HG03442 (cell line): Measurements from ENCODE around the gene RADIL.
A peak's percentile ranks its signal among the peaks of the same experiment; 100 is the strongest.

ENCODE experiments used
- ATAC-seq: cut with Tn5 transposase; IDR thresholded peaks from one replicate; pipeline ENCODE4 v1.9.1; 2021; ENCODE audit warnings: mild to moderate bottlenecking, moderate library complexity; ENCODE audit not compliant: unreplicated experiment

The RADIL gene

DNA sequence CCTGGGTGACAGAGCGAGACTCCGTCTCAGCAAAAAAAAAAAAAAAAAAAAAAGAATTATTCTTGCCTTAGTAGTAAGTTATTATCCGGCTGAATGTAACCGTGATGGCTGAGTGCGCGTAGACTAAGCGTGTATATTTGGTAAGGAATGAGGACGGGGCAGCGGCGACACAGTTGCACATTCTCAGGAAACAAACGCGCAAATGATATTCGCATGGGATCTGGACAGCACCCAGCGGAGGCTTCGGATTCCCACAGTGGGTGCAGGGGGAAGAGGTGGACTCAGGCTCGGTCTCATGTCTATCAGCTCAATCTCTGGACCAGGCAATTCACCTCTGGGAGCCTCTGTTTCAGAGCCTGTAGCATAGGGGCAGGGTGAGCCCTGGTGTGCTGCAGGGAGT lies 50.8 kb downstream of the RADIL start:
- ATAC-seq, result no peak

DNA sequence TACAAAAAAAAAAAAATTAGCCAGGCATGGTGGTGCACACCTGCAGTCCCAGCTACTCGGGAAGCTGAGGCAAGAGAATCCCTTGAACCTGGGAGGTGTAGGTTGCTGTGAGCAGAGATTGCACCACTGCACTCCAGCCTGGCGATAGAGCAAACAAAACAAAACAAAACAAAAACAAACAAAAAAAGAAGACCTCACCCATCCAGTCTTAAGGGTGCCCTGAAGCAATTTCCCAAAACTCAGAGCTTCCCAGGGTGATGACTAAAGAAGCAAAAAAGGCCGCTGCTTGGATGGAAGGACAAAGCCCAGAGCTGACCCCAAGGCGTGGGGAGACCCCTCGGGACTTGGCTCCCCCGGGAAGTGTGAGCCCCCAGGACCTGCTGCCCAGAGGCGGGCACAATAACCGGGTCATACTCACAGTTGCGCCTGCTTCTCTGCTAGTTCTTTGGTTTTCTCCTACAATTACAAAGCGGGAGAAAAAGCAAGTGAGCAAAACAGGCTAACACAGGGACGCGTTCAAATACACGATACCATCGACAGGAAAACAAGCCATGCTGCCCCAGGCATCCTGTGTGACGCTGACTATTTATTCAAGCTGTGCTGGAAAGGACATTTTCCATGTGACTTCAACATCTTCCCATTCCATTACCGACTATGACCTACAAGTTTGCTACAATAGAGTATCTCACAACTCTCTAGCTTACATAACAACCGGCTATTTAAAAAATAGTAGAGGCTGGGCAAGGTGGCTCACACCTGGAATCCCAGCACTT lies 51.6 kb downstream of the RADIL start:
- ATAC-seq, result no peak

DNA sequence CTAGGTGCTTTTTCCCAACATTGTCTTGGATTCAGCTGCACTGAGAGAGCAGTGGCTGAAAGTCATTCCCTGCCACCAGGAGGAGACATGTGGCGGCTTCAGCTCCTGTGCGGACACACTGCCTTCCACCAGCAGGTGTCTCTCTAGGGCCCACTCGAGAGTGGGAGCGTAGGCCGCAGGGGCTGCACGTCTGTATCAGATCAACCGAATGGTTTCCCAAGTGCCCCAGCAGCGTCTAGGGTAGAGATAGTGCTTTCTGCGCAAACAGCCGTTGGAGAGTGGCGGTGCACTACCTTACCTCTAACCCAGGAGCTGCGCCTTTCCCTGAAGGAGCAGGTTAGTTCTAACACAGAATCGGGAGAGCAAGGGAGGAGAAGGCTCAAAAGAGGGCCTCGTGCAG lies 53.3 kb downstream of the RADIL start:
- peak; percentile 46 for ATAC-seq

DNA sequence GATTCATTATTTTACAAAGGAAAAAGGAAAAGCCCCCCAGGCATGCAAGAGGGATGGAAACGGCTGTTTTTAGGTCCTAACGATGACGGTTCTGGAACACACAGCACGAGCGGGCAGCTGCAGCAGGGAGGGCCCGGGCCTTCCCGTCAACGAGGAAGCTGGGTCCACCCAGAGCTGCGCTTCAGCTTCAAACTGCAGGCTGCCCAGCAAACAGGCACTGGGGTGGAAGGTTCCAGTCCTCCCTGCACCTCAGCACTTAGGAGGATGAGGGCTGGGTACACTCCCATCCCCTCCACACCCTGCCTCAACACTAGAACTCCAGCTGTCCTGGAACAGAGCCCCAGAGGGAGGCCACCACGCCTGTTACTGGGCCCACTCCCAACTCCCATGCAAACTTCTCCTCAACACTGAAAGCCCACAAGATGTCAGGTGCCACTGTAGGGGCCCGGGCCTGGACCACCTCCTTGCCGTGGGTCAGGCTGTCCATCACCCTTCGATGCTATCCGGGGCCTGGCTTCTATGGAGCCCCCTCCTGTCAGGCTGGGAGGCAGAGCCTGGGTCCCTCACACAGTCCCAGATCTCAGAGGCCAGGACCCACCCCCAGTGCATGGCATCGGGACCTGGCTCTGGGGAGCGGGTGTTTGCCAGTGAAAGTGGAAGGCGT lies 54.7 kb downstream of the RADIL start:
- no peak for ATAC-seq

DNA sequence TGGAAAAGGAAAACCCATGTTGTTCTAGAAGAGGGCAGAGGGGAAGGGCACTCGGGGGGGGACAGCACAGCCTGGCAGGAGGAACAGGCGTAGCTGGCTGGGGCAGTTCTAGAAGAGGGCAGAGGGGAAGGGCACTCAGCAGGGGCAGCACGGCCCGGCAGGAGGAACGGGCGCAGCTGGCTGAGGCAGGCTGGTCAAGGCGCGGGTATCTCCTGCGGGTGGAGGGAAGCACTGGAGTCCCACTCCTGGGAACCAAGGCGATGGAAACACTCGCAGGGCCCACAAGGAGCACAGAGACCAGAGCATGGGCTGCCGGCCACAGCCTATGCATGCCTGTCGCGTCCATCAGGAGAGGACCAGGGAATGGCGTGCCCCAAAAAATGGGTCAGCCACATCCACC lies 58.4 kb downstream of the RADIL start:
- no peak for ATAC-seq

DNA sequence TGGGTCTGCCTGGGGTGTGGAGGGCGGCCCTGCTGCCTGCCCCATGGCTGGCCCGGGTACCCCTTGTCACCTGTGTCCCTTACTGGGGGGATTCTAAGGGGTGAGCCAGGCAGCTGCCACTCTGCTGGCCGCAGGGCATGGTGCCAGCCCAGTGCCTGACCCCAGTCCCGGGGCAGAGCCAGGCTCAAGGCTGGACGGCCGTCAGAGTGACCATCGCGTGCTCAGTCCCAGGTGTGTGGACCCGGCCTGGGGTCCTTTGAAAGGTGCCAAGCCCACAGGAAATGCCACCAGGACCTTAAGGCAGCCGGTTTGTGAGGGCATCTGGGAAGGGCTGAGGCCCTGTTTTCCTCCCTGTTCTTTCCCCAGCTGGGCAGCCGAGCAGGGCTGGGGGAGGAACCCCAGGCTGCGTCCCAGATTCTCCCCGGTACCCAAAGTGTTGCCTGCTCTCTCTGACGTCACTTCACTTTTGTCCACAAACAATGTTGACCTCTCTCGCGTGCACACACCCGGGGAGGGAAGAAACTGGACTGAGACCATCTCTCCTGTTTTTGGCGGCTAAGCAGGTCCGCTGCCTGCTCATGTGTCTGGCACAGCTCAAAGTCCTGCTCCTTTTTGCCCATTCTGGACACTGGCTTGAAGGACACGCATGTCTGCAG lies 59.3 kb downstream of the RADIL start:
- ATAC-seq, result no peak

DNA sequence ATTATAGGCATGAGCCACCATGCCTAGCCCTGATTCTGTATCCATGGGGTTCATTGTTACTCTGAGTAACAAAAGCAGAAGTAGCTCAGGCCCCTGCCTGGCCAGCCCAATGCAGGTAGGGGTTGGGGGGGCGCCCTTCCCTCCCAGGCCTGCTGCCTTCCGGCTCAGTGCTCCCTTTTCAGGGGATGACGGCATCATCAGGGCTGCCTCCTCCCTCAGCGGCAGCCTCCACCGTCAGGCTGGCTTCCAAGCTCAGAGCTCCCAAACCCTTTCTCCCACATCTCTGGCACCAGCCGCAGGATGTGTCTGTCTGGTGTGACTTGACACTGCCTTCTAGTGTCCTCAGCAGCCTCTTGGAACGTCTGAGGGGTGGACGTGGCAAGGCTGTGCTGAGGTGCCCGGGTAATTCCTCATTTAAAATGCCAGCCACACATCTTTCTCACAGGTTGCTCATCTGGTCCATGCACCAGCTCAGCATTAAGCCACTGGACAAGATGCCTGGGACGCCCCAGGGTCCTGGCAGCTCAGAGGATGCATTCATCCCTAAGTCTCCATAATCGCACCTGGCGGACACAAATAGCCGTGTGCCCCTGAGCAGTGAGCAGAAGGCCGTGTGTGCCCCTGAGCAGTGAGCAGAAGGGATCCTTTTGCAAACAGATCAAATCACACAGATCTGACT lies 59.9 kb downstream of the RADIL start:
- ATAC-seq, result no peak

DNA sequence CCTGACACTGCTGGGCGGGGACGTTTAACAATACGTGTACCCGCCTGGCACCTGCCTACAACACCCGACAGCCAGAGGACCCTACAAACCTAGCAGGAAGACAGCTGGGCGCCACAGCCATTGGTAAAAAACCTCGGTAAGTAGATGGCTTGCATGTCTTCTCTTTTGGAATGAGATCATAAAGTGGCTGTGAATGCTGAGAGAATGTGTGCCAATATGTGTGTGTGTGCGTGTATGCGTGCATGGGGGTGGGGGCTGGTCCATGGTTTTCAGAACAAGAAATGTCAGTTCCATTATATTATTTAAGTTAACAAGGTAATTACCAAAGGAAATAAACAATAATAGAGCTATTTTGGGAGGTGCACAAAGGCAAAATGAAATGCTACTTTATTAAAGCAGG lies 60.8 kb downstream of the RADIL start:
- ATAC-seq, result no peak

DNA sequence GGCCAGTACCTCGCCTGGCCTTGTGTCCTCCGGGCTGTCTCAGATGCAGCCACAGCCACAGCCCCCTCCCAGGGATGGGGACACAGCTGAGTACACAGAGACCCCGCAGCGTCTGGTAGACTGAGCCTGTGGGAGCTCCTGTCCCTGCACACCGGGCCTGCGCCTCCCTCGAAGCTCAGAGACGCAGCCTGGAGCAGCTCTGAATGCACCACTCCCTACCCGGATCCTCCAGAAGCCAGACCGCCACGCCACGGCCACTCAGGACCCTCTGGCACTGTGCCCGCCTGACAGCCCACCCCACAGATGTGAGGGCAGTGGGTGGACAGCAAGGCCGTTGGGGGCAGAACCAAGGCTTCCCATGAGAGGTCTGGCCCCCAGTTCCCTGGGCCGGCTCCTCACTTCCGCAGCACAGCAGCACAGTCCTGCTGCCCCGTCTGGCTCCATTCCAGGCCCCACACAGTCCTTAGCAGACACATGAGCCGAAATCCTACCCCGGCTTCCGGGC lies 62.5 kb downstream of the RADIL start:
- no peak for ATAC-seq

DNA sequence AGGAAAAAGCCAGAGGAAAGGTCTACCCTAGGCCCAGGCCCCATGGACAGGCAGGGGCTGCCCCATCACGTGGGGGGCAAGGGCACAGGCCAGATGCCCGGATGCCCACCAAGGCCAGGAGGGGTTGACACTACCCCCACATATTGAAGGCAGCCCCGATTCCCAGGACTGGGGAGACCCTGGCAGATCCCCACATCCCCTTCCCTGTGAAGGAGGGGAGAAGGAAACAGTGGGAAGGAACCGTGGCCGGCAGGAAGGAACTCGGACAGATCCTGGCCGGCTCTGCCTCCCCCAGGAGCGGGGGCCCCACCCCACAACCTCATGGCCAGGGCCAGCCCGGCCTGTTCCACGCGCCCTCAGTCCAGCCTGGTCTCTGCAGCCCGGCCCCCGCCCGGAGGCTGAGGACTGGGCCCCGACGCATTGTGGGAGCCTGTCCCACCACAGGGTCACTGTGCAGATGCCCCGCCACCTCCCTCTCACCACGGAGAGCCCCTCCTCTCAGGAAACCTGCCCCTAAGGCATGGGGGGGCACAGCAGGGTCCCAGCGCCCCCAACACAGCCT lies 63.0 kb downstream of the RADIL start:
- no peak for ATAC-seq

DNA sequence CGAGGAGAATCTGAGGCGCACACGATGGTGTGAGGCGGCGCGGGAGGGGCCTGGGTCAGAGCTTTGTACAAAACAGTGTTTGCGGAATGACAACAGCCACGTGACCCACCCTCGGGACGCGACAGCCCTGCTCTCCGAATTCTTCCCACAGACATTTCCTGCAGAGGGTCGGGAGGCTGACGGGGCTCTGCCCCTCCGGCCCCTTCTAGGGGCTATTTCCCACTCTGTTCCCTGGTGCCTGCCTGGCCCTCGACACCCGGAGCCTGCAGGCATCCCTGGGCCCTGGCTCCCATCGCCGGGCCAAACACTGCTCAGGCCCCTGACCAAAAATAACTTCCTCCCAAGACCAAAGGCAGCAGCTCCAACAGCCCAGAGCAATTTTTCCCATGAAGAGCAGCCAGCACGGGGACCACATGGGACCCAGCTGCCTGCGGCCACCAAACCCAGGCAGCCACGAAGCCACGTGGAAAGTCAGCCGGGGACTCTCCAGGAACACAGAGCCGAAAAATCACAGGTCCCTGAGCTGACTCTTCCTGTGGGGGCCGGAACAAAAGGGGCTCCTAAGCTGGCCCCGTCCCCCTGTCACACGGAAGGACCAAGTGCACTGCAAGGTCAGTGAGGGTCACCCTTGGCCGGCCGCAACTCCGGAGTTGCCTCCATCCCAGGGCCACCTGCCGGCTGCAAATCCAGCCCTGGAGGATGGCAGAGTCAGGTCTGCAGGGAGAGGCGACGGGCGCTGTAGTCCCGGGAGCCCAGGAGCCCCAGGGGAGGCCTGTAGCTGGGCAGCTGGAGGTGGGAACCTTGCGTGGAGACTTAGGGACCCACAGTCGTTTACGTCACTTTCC lies 63.7 kb downstream of the RADIL start:
- ATAC-seq, result no peak

DNA sequence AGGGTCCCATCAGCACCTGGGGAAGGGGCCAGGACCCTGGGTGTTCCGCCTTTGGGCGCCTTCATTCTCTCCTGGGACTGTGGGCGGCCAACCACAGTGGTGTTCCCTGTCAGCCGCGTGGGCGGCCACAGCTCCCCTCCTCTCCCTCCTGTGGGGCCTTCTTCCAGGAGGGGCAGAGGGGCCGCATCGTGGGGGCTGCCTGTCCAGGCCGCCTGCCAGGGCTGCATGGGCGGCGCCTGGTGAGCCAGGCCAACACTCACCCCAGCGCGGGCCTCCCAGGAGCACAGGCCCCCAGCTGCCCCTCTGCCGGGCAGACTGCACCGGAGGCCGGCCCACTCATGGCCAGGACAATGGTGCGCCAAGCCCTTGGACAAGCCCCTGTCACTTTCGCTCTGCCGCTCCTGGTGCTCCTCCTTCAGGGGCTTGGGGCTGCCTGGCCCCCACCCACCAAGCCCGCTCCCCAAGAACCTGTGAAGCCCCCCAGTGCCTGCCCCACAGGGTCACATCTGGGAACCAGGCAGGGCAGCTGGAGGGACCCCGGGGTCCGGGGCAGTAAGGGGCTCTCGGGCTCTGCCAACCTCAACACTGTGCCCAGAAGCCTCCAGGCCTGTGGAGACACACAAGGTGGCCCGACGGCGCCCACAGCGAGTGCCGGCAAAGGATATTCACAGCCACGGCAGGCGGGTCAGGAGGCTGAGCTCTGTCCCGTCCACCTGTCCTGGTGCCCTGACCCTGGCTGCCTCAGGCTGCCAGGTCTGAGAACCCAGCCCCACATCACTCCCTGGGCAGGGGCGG lies 65.3 kb downstream of the RADIL start:
- no peak for ATAC-seq

DNA sequence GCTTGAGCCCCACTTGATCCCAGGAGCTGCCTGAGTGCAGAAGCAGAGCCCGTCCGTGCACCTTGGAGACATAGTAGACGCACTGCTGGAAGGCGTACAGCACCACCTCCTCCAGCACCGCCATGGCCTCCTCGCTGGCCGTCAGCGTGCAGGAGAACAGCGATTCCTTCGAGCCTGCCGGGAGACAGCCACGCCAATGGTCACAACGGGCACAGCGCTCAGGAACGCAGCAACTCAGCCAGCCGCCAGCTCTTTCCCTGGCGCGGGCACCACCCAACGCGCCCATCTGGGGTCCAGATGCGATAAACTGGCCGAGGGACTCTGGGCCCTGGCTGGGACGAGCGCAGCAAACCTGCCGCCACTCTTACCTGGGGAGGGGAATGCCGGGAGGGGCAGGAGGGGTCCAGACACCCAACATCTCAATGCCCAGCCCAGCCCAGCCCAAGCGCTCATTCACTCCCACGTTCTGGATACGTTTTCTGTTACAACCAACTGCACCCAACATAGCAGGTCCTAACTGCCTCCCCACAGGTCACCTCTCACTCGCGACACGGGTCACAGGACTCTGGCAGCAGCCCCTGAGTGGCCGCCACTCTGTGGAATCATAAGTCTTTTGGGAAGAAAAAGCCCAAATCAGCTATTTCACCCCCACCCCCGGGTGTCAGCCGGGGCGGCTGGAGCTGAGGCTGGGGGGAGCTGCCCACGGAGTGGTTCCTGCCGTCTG lies 66.2 kb downstream of the RADIL start:
- ATAC-seq, result no peak

DNA sequence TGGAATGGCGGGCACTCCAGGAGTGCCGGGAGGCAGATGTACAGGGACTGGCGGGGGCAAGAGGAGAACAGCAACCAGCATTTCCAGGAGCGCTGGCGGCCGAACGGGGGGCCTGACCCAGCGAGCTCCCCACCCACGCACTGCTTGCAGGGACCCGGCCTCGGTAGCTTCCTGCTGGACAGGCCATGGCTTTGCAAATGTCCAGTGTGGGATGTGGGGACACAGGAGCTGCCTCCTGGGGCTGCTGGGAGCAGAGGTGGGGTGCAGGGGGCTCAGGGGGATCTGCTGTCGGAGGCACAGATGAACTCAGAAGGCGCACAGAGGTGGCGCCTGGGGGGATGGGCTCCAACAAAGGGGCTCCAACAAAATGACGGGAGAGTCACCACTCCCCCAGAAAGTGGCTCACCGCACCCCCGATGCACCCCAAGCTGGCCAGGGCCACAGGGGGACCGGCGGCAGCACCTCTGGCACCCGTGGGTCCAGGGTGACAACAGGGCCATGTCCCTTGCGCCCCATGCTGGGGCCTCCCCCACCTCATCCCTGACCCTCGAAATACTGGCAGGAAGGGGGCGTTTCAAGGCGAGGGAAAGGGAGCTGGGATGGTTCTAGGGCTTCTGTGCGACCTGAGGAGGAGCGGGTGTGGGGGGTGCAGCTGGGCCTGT lies 67.0 kb downstream of the RADIL start:
- no peak for ATAC-seq

DNA sequence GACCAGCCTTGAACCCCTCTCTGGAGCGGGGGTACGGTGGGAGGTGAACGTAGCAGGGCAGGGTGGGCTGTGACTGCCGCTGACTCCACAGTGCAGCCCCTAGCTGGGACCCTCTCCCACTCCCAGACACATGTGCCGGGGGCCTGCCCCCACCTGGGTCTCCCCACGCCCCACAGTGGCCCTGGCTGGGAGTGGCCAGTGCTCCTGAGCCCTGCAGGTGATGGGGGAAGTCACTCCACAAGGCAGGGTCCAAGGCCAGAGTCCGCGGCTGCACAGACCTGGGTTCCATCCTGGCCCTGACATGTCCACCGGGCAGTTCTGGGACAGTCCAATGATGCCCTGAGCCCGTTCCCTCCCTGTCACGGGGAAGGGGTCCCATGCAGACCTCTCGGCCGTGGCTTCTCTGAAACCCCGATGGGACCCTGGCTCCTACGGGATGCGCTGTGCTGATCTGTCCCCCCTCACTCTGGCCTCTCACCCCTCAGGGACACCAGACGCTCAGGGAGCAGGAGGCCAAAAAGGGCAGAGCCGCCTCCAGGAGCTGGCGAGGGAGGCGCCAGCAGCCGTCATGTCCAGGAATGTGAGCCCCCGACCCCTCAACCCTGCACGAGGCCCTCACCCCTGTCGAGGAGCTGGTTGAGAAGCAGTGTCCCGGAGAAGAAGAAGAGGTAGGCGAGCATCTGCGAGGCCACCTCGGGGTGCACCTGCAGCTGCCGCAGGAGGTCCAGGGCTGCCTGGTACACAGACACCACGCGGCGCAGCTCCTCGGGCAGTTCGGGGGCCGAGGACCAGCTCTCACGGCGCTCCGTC lies 67.7 kb downstream of the RADIL start:
- ATAC-seq, result no peak

DNA sequence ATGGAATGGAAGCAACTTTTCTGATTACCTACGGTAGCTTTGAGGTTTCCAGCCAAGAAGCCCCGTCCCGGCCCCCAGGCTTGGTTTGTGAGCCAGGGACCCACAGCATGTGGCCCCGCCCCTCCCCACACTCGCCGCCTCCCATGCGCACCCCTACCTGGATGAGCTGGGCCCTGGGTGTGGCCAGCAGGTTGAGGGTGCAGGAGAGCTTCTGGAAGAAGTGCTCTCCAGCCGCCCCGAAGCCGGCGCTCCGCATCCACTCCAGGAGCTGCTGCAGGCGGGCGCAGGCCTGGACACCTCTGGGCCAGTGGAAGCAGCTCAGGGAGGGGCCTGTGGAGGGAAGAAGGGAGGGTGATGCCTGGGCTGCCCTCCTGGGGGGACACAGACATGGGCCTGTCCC lies 68.4 kb downstream of the RADIL start:
- no peak for ATAC-seq

DNA sequence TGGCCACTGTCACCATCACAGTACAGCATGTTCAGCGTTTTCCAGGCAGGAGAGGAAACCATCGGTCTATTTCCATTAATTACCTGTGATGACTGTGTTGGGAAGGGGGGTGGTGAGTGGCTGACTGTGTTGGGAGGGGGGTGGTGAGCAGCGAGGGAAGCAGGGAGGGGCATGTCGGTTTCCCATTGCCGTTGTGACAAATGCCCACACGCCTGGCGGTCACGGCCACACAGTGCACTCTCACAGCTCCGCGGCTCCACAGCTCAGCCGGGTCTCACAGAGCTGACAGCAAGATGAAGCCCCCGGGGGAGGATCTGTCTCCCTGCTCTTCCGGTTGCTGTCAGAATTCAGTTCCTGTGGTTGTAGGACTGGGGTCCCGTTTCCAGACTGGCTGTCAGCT lies 69.1 kb downstream of the RADIL start:
- no peak for ATAC-seq
